ENCODE data around the gene HCN4.

HCN4 gene

DNA sequence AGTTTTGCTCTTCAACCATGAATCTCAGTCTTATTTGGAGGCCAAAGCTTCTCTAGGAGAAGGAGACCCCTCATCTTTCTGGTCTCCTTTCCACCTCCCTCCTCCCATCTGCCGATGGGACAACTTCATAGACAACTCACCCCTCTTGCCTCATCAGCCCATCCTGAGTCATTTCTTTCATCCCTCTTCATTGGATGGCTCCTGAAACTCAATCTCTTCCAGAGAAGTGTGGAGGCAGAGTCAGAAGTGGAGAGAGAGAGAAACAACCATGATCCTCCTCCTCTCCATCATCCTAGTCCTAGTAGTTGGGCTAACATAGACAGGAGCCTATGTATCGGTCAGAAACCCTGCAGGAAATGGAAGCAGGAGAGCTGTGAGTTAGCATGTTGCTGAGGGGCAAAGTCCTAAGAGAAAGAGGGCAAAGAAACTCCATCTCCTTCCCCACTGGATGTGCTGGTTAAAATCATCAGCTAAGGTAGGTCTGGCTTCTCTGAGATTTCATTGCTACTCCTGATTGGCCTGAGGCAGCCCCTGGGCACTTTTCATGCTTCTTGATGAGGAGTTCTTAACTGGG, 21.3 kb upstream of the HCN4 start:
- peaks cover 33% of the 10 kb centered on the region for H3K4me1 ChIP-seq (ENCODE audit: control insufficient read depth, insufficient read depth, low read length)
- H3K4me3 ChIP-seq (ENCODE audit: low read depth, low read length) = no peak overlapping the region
- no peak overlapping the region for H3K9ac ChIP-seq (ENCODE audit: low read depth, low read length)
- H3K36me3 ChIP-seq (ENCODE audit: control insufficient read depth, insufficient read depth, low read length) = no peaks in the 10 kb centered on the region
- no peaks in the 10 kb centered on the region for H3K27me3 ChIP-seq (ENCODE audit: control insufficient read depth, insufficient read depth, low read length)
- H3K9me3 ChIP-seq (ENCODE audit: control insufficient read depth, insufficient read depth, low read length) = no peaks in the 10 kb centered on the region
- H3K27ac ChIP-seq (ENCODE audit: low read depth, low read length) = no peak overlapping the region

DNA sequence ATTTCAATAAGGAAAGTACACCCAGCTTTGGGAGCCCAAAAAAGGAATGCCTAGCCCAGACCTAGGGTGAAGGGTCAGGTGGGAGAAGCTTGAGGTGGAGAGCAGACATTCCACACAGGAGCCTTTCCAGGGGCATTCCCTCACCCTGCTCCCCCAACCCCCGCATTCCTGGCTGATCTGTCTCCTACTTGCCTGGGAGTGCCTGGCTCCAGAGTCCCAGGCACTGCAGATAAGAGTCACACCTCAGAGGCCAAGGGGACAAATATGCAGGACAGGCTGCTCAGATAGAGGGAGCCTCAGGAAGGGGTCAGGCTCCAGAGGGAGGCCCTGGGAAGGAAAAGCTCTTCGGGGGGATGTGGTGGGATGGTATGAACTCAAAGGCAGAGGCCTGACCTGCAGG, 20.8 kb upstream of the HCN4 start:
- Histone ChIP-seq H3K27ac (ENCODE audit: low read depth, low read length) (no peak overlapping the region), H3K9me3 (ENCODE audit: control insufficient read depth, insufficient read depth, low read length) (no peaks in the 10 kb centered on the region)

DNA sequence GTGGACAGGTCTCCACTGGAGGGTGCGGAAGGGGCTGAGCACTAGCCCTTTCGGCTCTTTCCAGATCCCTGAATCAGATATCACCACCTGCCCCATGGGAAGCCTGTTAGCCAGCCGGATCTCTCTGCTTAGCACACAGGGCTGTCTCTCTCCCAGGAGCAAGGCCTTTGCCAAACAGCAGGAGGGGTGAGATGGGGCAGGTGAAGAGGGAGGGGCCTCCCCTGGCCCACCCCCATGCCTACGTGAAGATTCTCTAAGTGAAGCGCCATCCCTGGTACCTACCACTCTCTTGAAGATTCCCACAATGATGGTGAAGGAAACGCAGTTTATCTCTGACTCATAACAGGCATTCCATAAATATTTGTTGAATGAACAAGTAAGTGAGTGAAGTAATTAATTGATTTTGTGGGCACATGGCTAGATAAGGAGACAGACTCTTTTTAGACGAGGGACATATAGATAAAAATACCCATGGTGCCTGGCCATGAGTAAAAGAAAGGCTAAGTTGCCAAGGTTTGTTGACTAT, 19.6 kb upstream of the HCN4 start:
- peaks cover 33% of the 10 kb centered on the region for H3K4me1 ChIP-seq (ENCODE audit: control insufficient read depth, insufficient read depth, low read length)
- no peaks in the 10 kb centered on the region for H3K9me3 ChIP-seq (ENCODE audit: control insufficient read depth, insufficient read depth, low read length)
- peak overlapping the region; percentile 87 for H3K27ac ChIP-seq (ENCODE audit: low read depth, low read length)
- H3K36me3 ChIP-seq (ENCODE audit: control insufficient read depth, insufficient read depth, low read length) = no peaks in the 10 kb centered on the region
- H3K4me3 ChIP-seq (ENCODE audit: low read depth, low read length) = no peak overlapping the region
- H3K27me3 ChIP-seq (ENCODE audit: control insufficient read depth, insufficient read depth, low read length) = no peaks in the 10 kb centered on the region
- no peak overlapping the region for H3K9ac ChIP-seq (ENCODE audit: low read depth, low read length)

More for the DNA sequence above, 20.8 kb upstream of the HCN4 start:
- Histone ChIP-seq H3K4me3 (ENCODE audit: low read depth, low read length) (no peak overlapping the region), H3K36me3 (ENCODE audit: control insufficient read depth, insufficient read depth, low read length) (no peaks in the 10 kb centered on the region), H3K4me1 (ENCODE audit: control insufficient read depth, insufficient read depth, low read length) (peaks cover 33% of the 10 kb centered on the region), H3K9ac (ENCODE audit: low read depth, low read length) (no peak overlapping the region), H3K27me3 (ENCODE audit: control insufficient read depth, insufficient read depth, low read length) (no peaks in the 10 kb centered on the region)

DNA sequence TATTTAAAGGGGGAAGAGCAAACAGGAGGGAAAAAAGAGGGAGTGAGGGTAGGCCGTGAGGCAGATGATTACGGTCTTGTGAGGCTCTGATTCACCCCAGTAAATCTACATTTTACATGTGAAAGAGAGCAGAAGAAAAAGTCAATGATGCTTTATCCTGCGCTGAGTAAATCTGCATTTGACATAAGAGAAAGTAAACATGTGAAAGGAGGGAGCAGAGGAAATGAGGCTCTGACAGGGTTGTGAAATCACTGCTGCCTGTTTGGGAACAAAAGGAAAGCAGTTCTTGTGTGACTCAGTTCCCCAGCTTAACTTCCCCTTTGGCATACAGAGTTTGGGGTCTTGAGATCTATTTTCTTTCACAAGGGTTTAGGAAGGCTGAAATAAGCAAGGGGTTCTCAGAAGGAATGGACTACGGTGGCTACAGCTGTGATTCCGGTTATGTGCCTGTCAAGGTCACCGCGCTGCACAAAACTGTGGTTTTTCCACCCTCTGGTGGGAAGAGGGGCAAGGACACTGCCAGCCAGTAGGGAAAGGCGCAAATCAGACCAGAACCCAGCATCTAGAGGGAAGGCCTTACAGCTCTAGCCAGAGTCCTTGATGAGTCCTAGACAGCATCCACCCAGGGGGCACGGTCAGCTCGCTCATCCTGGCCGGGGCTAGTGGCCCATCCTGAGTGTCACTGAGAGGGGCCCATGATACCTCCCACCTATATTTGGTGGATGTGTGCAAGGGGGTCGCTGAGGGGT, 18.9 kb upstream of the HCN4 start:
- 0 out of 2 replicates have a peak overlapping the region, but pooled peaks have one; percentile 36 for H3K4me3 ChIP-seq (ENCODE audit: low read depth, low read length)
- H3K27me3 ChIP-seq (ENCODE audit: control insufficient read depth, insufficient read depth, low read length) = no peaks in the 10 kb centered on the region
- peaks cover 33% of the 10 kb centered on the region for H3K4me1 ChIP-seq (ENCODE audit: control insufficient read depth, insufficient read depth, low read length)
- no peaks in the 10 kb centered on the region for H3K36me3 ChIP-seq (ENCODE audit: control insufficient read depth, insufficient read depth, low read length)
- peak overlapping the region; percentile 67; the same call in 1 of the 2 replicates for H3K9ac ChIP-seq (ENCODE audit: low read depth, low read length)
- no peaks in the 10 kb centered on the region for H3K9me3 ChIP-seq (ENCODE audit: control insufficient read depth, insufficient read depth, low read length)
- peak overlapping the region; percentile 87 for H3K27ac ChIP-seq (ENCODE audit: low read depth, low read length)

DNA sequence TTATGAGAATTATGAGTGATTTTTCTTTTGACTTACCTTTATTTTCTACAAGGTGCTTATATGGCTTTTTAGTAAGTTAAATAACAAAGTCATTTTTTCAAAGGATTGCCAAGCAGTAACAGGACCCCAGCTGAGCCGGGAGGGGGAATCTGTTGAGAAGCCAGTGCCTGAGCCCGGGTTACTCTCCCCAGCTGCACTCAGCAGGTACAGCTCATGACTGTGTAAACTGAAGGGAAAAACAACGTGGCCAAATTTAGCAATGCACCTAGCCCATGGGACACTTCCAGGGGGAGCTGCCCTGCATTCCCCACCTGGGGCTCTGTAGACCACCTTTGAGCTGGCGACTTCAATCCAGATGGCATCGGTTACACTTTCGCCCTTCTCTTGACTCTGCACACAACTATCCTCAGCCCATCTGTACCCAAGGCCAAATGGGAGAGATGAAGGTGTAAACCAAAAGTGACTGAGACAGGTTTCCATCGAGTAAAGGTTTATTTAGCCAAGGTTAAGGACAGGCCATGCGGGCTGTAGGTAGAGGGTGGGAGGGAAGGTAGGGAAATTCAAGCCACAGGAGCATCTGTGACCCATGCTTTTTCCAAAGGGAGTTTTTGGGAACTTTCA, 18.2 kb upstream of the HCN4 start:
- peak overlapping the region; percentile 36; the same call in 1 of the 2 replicates for H3K4me3 ChIP-seq (ENCODE audit: low read depth, low read length)
- peak overlapping the region; percentile 67 for H3K9ac ChIP-seq (ENCODE audit: low read depth, low read length)
- peaks cover 33% of the 10 kb centered on the region for H3K4me1 ChIP-seq (ENCODE audit: control insufficient read depth, insufficient read depth, low read length)
- H3K27ac ChIP-seq (ENCODE audit: low read depth, low read length) = peak overlapping the region; percentile 87
- H3K36me3 ChIP-seq (ENCODE audit: control insufficient read depth, insufficient read depth, low read length) = no peaks in the 10 kb centered on the region
- no peaks in the 10 kb centered on the region for H3K9me3 ChIP-seq (ENCODE audit: control insufficient read depth, insufficient read depth, low read length)
- H3K27me3 ChIP-seq (ENCODE audit: control insufficient read depth, insufficient read depth, low read length) = no peaks in the 10 kb centered on the region

DNA sequence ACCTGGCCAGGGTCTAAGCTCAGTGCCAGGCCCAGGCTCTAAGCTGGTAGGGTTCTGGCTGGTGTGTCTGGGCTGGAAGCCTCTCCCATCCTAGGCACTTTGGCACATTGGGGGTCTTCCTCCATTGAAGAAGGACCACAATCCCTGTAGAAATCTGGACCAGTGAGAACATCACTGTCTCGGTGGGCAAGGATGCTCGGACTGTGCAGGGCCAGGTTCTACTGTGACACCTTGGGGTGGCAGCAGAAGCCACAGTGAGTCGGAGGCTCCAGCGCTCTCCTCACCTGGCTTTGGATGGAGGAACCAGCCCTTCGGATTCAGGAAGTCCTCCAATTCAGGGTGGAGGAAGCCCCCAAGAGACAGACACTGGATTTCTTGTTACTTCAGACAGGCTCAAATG, 17.5 kb upstream of the HCN4 start:
- H3K36me3 ChIP-seq (ENCODE audit: control insufficient read depth, insufficient read depth, low read length) = no peaks in the 10 kb centered on the region
- H3K27me3 ChIP-seq (ENCODE audit: control insufficient read depth, insufficient read depth, low read length) = no peaks in the 10 kb centered on the region
- H3K4me1 ChIP-seq (ENCODE audit: control insufficient read depth, insufficient read depth, low read length) = peaks cover 33% of the 10 kb centered on the region
- no peak overlapping the region for H3K9ac ChIP-seq (ENCODE audit: low read depth, low read length)
- peak overlapping the region; percentile 87 for H3K27ac ChIP-seq (ENCODE audit: low read depth, low read length)
- no peaks in the 10 kb centered on the region for H3K9me3 ChIP-seq (ENCODE audit: control insufficient read depth, insufficient read depth, low read length)
- no peak overlapping the region for H3K4me3 ChIP-seq (ENCODE audit: low read depth, low read length)

DNA sequence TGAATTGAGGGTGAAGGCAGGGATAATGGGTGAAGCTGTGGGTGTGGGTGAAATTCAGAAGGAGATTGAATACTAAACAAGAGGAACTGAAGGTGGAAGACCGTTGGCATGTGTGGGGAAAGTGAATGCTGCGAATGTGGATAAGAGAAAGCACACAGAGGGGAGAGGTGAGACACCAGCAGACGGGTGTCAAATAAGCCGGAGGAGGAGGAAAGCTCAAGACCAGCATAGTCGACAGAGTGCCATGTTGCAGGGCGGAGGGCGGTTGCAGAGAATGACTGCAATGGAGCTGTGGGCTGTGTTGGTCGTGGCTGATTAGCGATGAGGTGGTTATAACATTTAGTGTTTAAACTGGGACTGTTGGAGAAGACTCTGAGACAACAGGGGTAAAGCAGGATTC, 16.4 kb upstream of the HCN4 start:
- Histone ChIP-seq H3K4me1 (ENCODE audit: control insufficient read depth, insufficient read depth, low read length) (peaks cover 33% of the 10 kb centered on the region), H3K27ac (ENCODE audit: low read depth, low read length) (no peak overlapping the region), H3K27me3 (ENCODE audit: control insufficient read depth, insufficient read depth, low read length) (no peaks in the 10 kb centered on the region), H3K9me3 (ENCODE audit: control insufficient read depth, insufficient read depth, low read length) (no peaks in the 10 kb centered on the region), H3K4me3 (ENCODE audit: low read depth, low read length) (no peak overlapping the region), H3K9ac (ENCODE audit: low read depth, low read length) (no peak overlapping the region), H3K36me3 (ENCODE audit: control insufficient read depth, insufficient read depth, low read length) (no peaks in the 10 kb centered on the region)

DNA sequence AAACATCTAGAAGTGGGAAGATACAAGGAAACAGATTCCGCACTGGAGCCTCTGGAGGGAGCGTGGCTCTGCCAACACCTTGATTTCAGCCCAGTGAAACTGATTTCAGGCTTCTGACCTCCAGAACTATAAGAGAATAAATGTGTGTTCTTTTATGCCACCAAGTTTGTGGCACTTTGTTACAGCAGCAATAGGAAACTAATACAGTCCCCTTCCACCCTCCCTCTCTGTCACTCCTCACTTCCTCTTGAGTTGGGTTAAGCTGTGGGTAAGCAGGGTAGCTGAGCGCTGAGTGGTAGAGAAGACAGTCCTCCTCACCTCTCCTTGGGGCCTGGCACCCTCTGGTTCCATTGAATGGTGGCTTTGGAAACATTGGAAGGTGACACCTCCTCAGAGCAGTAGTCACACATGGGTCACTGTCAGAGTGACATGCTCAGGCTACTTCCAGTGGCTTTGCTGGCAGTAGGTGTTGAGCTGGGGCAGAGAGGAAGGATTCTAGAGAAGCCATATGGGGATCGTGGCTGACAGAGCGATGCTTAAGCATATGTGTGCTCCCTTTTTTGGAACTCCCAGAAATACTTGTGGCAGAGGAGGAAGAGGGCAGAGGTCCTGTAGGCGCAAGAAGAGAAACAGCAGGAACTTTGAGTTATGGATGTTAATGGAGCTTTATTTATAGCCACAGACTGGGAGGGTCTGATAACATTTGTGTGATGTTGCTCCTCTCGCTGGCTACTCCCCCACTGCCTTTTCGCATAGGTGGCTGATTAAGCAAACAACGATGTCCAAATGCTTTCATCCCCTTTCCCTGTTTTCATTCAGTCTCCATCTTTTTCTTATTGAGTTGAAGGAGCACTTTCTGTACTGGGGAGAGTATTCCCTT, 14.8 kb upstream of the HCN4 start:
- H3K36me3 ChIP-seq (ENCODE audit: control insufficient read depth, insufficient read depth, low read length) = no peaks in the 10 kb centered on the region
- H3K9ac ChIP-seq (ENCODE audit: low read depth, low read length) = no peak overlapping the region
- H3K9me3 ChIP-seq (ENCODE audit: control insufficient read depth, insufficient read depth, low read length) = no peaks in the 10 kb centered on the region
- peaks cover 25% of the 10 kb centered on the region for H3K4me1 ChIP-seq (ENCODE audit: control insufficient read depth, insufficient read depth, low read length)
- no peaks in the 10 kb centered on the region for H3K27me3 ChIP-seq (ENCODE audit: control insufficient read depth, insufficient read depth, low read length)
- H3K4me3 ChIP-seq (ENCODE audit: low read depth, low read length) = no peak overlapping the region
- no peak overlapping the region for H3K27ac ChIP-seq (ENCODE audit: low read depth, low read length)

DNA sequence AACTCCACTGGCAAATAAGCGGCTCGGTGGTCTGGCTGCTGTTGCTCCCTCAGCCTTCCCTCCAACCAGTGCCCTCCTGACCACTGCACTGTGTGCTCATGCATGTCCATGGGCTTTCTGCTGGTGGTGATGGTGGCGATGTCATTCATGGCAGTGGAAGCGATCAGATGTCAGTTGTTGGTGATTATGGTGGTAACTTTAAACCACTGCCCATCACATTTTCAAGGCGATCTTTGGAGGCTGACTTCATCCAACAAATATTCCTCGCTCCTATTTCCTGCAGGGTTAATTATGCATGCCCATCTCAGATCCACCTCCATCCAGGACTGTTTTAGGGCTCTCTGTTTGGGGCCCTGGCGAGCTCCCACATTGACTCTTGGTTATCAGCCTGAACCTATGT, 13.4 kb upstream of the HCN4 start:
- H3K9me3 ChIP-seq (ENCODE audit: control insufficient read depth, insufficient read depth, low read length) = no peaks in the 10 kb centered on the region
- H3K27ac ChIP-seq (ENCODE audit: low read depth, low read length) = no peak overlapping the region
- no peaks in the 10 kb centered on the region for H3K36me3 ChIP-seq (ENCODE audit: control insufficient read depth, insufficient read depth, low read length)
- H3K9ac ChIP-seq (ENCODE audit: low read depth, low read length) = no peak overlapping the region
- peaks cover 11% of the 10 kb centered on the region for H3K4me1 ChIP-seq (ENCODE audit: control insufficient read depth, insufficient read depth, low read length)
- H3K4me3 ChIP-seq (ENCODE audit: low read depth, low read length) = no peak overlapping the region
- H3K27me3 ChIP-seq (ENCODE audit: control insufficient read depth, insufficient read depth, low read length) = no peaks in the 10 kb centered on the region

DNA sequence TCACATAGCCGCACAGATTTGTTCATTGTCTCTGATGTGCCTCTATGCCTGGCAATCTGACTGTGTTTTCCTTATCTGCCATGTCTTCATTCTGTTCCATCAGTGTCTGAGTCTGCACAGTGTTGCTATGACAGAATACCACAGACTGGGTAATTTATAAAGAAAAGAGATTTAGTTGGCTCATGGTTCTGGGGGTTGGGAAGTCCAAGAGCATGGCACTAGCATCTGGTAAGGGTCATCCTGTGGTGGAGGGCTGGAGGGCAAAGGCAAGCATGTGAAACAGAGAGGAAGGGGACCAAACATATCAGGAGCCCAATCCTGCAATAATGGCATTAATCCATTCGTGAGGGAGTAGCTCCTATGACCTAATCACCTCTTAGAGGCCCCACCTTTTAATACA, 11.9 kb upstream of the HCN4 start:
- no peak overlapping the region for H3K4me3 ChIP-seq (ENCODE audit: low read depth, low read length)
- H3K36me3 ChIP-seq (ENCODE audit: control insufficient read depth, insufficient read depth, low read length) = no peaks in the 10 kb centered on the region
- no peaks in the 10 kb centered on the region for H3K9me3 ChIP-seq (ENCODE audit: control insufficient read depth, insufficient read depth, low read length)
- H3K9ac ChIP-seq (ENCODE audit: low read depth, low read length) = no peak overlapping the region
- peaks cover 3% of the 10 kb centered on the region; the same call in 1 of the 2 replicates for H3K4me1 ChIP-seq (ENCODE audit: control insufficient read depth, insufficient read depth, low read length)
- H3K27ac ChIP-seq (ENCODE audit: low read depth, low read length) = no peak overlapping the region
- no peaks in the 10 kb centered on the region; the same call in 1 of the 2 replicates for H3K27me3 ChIP-seq (ENCODE audit: control insufficient read depth, insufficient read depth, low read length)

Measured in HUES48 (cell line).